ENCODE data around the gene KHDC4. TPM values are rescaled to one million over a fixed set of nuclear protein-coding genes. Genes with fewer than 3 reads are reported as not detected.

The KHDC4 gene
- total RNA-seq, 2 experiments from 2014 or later: 56.6 to 60.8 TPM

DNA sequence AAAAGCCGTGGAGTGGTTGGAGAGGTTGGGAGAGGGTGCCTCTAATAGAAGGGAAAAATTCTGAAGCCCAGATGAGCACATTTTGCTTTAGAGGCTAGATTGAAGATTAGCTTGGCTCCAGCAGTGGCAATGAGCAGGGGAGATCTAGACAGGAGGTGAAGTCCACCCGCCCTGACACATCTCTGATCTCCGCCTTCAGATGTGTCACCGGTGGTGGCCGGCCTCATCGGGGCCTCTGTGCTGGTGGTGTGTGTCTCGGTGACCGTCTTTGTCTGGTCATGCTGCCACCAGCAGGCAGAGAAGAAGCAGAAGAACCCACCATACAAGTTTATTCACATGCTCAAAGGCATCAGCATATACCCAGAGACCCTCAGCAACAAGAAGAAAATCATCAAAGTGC lies 66.4 kb downstream of the KHDC4 start:
- Histone ChIP-seq H3K9me3 (ENCODE audit: control insufficient read depth in 1 of 2, insufficient read depth in 1 of 2, low read length in 2 of 2) (no peaks in the 10 kb centered on the region), H3K27ac (ENCODE audit: low read depth in 1 of 2, low read length in 2 of 2) (no peak overlapping the region), H3K4me3 (ENCODE audit: low read length) (no peak overlapping the region), H3K27me3 (ENCODE audit: control insufficient read depth in 1 of 2, insufficient read depth in 2 of 2, low read length in 2 of 2) (no peaks in the 10 kb centered on the region), H3K36me3 (ENCODE audit: insufficient read depth, low read length) (peaks cover 7% of the 10 kb centered on the region), H3K4me1 (ENCODE audit: insufficient read depth, low read length) (peaks cover 2% of the 10 kb centered on the region)
- ChIA-PET POLR2A (no interaction called here), CTCF (no interaction called here)
- no peak for TF ChIP-seq CTCF (IDR thresholded peaks at IDR 0.05)
- H3K4me3 Mint-ChIP-seq: no peak overlapping the region
- no peaks in the 10 kb centered on the region for H3K36me3 Mint-ChIP-seq (ENCODE audit: low read depth)
- H3K27ac Mint-ChIP-seq: no peak overlapping the region
- H3K27me3 Mint-ChIP-seq: peaks cover under 1% of the 10 kb centered on the region
- intact Hi-C loops (cut with DNase I, micrococcal nuclease): no loop called here
- ATAC-seq (ENCODE audit: poor library complexity) (no peak), DNase-seq (no peak)
- no peaks in the 10 kb centered on the region for H3K4me1 Mint-ChIP-seq (ENCODE audit: low read depth)
- no peaks in the 10 kb centered on the region for H3K9me3 Mint-ChIP-seq

GRCh38 chr1:155864393-155864792 lies 69.8 kb downstream of the KHDC4 start:
- H3K4me3 Mint-ChIP-seq: no peak overlapping the region
- H3K27me3 ChIP-seq (ENCODE audit: control insufficient read depth in 1 of 2, insufficient read depth in 2 of 2, low read length in 2 of 2): peaks cover 0 to 8% of the 10 kb centered on the region in 2 experiments

More at GRCh38 chr1:155864393-155864792, 69.8 kb downstream of the KHDC4 start:
- Histone ChIP-seq H3K36me3 (ENCODE audit: insufficient read depth, low read length) (peaks cover 7% of the 10 kb centered on the region), H3K27ac (ENCODE audit: low read depth in 1 of 2, low read length in 2 of 2) (no peak overlapping the region), H3K4me3 (ENCODE audit: low read length) (no peak overlapping the region), H3K9me3 (ENCODE audit: control insufficient read depth in 1 of 2, insufficient read depth in 1 of 2, low read length in 2 of 2) (peaks cover 0 to 4% of the 10 kb centered on the region in 2 experiments), H3K4me1 (ENCODE audit: insufficient read depth, low read length) (peaks cover 17% of the 10 kb centered on the region)
- no peaks in the 10 kb centered on the region for H3K36me3 Mint-ChIP-seq (ENCODE audit: low read depth)
- CTCF ChIA-PET: no interaction called here
- DNase-seq (no peak), ATAC-seq (ENCODE audit: poor library complexity) (no peak)
- H3K27me3 Mint-ChIP-seq: peaks cover 23% of the 10 kb centered on the region
- TF ChIP-seq CTCF (IDR thresholded peaks at IDR 0.05): no peak
- no peaks in the 10 kb centered on the region for H3K9me3 Mint-ChIP-seq
- POLR2A ChIA-PET: no interaction called here
- H3K27ac Mint-ChIP-seq: no peak overlapping the region
- intact Hi-C loops (cut with DNase I, micrococcal nuclease): no loop called here
- peaks cover 5% of the 10 kb centered on the region for H3K4me1 Mint-ChIP-seq (ENCODE audit: low read depth)

Small RNAs within 50 kb of the gene (microRNA-seq; reads per million reads assigned to microRNA genes)
- not detected for gene MIR6738 (ENCODE audit: borderline microRNAs expressed, borderline replicate concordance)

Other genes with a start within 250 kb of the KHDC4 start
- gene YY1AP1, start 245.6 kb downstream of the KHDC4 start, total RNA-seq: 10 to 100 TPM; 71.1 to 81.2 TPM
- 100 to 1,000 TPM; 105 to 106 TPM for gene DAP3, start 245.3 kb downstream of the KHDC4 start, total RNA-seq
- 10 to 100 TPM; 71.0 to 77.0 TPM for gene GON4L, start 77.2 kb downstream of the KHDC4 start, total RNA-seq
- 1 to 10 TPM; 6.1 to 6.3 TPM for gene SYT11, start 74.8 kb downstream of the KHDC4 start, total RNA-seq
- 10 to 100 TPM; 66.2 to 67.0 TPM for gene RIT1, start 23.1 kb downstream of the KHDC4 start, total RNA-seq
- gene RXFP4, start 7.2 kb upstream of the KHDC4 start, total RNA-seq: not detected
- 10 to 100 TPM; 54.8 to 62.4 TPM for gene ARHGEF2, start 44.1 kb upstream of the KHDC4 start, total RNA-seq
- gene SSR2, start 86.5 kb upstream of the KHDC4 start, total RNA-seq: 100 to 1,000 TPM; 223 to 225 TPM
- 10 to 100 TPM; 10.6 to 11.9 TPM for gene UBQLN4, start 119.4 kb upstream of the KHDC4 start, total RNA-seq
- gene LAMTOR2, start 120.4 kb upstream of the KHDC4 start, total RNA-seq: 1 to 10 TPM; 7.0 to 8.7 TPM
- gene RAB25, start 126.7 kb upstream of the KHDC4 start, total RNA-seq: 1 to 10 TPM in 1 of 2 experiments, under 1 TPM in 1; 0.58 to 1.3 TPM
- under 1 TPM; 0.27 to 0.36 TPM for gene MEX3A, start 148.1 kb upstream of the KHDC4 start, total RNA-seq
- gene LMNA, start 180.3 kb upstream of the KHDC4 start, total RNA-seq: 100 to 1,000 TPM; 435 to 455 TPM
- 10 to 100 TPM in 1 of 2 experiments, 1 to 10 TPM in 1; 9.4 to 10.1 TPM for gene SEMA4A, start 219.2 kb upstream of the KHDC4 start, total RNA-seq